Myocyte (in vitro differentiated cells): ENCODE data around the gene FLCN. TPM values are rescaled to one million over a fixed set of nuclear protein-coding genes. Genes with fewer than 3 reads are reported as not detected.
"Not testable (repeated sequence)": the region's sequence is repeated elsewhere in the genome, so short reads cannot be mapped to it uniquely, and the experiment has no call there.

Experiments used
- DNase-seq: peaks from one replicate; pipeline ENCODE4 v3.0.0-alpha.2; 2012; ENCODE audit warnings: low read depth
- total RNA-seq: library from RNA; depleted of rRNA; stranded (reverse); fragments of >200 nt; gene quantifications from 2 replicates; pipeline ENCODE4 v1.2.3, GENCODE V29; 2014

The FLCN gene
- total RNA-seq, 1 donor from 2014 or later, result 66.4 TPM

GRCh38 chr17:17186551-17187505 is 50.1 kb downstream of the FLCN start:
- no peak for DNase-seq

- DNase-seq, result no peak
Observed at GRCh38 chr17:17186051-17186450, 50.9 kb downstream of the FLCN start.

GRCh38 chr17:17184985-17185757 is 51.8 kb downstream of the FLCN start:
- DNase-seq, result not testable (repeated sequence)

DNA sequence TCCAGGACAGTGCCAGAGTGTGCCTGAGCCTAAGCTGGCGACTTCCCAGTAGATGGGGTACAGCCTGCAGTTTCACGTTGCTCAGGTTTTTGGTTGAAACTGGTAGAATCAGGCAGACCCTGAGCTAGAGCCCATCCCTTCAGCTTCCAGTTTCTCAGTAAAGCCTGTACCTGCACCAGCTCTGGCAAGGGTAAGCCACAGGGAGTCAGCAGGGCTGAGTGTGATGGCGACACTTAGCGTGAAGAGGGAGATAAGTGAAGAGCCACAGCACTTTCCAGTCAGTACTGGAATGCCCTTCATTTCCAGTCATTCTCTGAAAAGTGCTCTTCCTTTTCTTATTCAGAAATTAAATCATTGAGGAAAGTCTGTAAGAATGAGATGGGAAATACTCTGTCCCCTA is 53.2 kb downstream of the FLCN start:
- no peak for DNase-seq

DNA sequence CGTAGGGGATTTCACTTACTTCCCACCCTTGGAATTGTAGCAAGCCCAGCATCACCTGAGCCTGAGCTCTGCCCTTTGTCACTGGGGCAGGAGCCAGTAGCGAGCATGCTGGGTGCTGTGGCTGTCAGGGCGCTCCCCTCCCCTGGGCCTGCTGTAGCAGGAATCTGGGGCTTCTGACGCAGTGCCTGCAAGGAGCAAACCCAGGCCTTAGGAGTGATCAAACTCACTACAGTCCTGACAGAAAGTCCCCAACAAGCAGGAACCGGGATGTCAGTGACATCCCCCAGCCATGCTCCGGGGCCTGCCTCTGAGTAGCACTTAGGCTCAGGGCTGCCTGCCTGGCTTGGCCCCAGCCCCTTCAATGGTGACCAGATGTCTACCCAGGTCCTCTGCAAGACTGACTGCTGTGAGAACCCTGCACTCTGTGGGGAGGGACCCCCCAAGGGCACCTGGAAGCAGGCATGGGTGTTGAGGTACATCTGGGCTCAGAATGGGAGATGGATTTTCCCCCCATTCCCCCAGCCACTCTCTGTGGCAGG is 54.3 kb downstream of the FLCN start:
- DNase-seq, result no peak

DNA sequence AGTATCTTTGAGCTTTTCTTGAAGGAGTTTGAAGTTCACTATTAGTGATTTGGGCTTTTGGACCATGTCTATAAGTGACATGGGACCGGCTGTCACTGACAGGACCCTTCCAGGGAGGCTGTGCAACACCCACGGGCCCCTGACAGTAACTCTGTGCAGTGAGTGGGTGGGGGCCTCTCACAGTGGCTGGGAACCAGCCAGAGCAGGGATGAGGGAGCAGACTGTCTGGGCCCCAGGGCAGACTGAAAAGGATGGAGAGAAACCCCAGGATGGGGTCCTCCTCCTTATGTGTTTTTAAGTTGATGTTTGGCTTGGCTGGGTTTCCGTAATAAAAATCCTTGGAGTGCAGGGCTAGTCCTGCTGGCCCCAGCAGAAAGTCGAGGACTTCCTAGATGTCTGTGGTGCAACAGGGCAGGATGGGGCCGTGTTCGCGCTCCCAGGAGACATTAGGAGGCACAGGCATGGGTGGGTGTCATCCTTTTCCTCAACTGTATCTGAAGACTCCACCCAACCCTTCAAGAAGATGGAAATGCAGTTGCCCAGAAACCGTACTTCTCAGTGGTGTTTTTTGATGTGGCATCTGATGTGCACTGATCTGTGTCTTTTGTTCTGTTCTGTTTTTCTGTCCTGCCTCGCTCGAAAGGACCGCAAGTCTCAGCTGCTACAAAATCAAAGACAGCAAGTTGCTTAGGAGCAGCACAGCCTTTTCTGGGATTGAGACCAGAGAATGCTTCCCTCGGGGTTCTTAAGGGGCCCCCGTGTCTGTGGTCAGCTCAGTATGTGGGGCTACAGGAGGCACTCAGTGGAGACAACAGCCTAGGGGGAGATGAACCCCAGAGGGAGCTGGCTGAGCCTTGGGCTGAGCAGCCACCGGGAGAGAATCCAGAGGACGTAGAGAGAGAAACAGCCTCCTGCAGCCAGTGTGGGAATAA is 55.0 kb downstream of the FLCN start:
- no peak for DNase-seq

- DNase-seq, result no peak
Observed at GRCh38 chr17:17180741-17181525, 56.0 kb downstream of the FLCN start.

DNA sequence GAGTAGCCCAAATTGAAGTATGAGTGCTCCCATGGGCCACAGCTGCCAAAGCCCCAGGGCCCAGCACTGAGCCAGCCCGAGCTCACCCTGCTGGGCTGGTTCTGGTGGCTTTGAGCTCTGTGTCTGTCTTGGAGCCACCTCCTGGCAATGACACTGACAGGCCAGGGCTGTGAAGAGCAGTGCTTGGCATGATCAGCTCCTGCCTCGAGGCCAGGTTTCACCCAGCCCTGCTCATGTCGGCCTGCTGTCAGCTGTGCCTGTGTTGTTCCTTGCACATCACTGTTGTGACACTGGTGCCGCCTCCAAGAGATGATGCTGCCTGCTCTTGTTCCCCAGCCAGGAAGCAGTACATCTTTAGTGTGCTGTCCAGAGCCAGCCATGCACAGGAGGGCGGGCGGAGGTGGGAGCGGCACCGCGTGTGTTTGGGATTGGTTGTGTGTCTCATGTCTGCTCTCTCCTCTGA is 56.8 kb downstream of the FLCN start:
- DNase-seq, result no peak

- DNase-seq, result no peak
Observed at GRCh38 chr17:17179371-17179827, 57.6 kb downstream of the FLCN start.

DNA sequence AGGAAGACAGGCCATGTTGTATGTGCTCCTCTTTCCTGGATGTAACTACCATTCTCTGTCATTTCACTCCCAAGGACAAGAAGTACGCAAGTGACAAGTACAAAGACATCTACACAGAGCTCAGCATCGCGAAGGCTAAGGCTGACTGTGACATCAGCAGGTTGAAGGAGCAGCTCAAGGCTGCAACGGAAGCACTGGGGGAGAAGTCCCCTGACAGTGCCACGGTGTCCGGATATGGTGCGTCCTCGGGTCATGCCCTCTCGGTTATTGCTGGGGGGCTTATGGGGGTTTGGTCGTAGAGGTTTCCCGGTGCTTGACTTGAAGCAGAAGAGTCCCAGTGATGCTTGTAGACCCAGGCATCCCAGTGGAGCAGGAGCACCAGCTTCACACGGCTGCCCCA is 59.8 kb downstream of the FLCN start:
- DNase-seq, result no peak

GRCh38 chr17:17176341-17176740 is 60.6 kb downstream of the FLCN start:
- no peak for DNase-seq

DNA sequence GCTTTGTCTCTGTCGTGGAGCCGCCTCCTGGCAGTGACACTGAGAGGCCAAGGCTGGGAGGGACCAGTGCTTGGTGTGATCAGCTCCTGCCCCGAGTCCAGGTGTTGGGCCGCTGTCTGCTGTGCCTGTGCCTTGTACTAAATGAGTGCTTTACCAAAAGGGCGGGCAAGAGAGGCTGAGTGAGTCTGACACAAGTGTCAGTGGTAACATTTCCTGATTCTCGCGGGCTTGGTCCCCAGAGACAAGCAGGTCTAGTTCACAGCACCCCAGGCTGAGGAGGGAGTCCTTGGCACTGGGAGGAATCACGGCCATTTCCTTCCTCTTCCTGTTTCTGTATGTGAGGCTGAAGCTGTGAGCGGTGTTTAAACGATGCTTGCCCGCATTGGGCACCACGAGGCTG is 61.1 kb downstream of the FLCN start:
- DNase-seq, result no peak

DNA sequence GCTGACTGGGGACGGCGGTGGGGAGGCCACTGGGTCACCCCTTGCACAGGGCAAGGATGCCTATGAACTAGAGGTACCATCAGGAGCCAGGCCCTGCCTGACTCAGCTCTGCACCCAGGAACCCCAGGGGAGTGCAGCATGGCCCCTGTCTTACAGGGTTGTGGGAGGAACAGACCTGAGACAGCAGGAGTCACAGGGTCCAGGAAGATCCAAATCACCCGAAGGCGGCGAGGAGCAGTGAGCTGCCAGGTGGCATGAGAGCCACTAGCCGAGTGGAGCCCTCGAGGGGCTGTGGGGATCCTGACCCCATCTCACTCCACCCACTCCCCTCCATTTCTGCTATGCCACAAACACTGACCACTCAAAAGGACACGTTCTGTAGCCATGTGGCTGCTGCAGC is 61.6 kb downstream of the FLCN start:
- no peak for DNase-seq

DNA sequence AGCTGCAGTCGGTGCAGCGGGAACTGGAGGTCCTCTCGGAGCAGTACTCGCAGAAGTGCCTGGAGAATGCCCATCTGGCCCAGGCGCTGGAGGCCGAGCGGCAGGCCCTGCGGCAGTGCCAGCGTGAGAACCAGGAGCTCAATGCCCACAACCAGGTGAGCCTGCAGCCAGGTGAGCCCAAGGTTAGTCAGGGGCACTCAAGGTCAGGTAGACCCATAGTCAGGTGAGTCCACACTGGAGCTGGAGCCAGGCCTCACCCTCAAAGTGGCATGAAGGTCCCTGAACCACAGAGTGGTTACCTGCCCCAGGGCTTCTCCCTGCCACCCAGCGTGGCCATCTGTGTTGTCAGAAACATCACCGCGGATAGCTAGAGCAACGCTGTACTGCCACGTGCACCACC is 63.0 kb downstream of the FLCN start:
- DNase-seq, result no peak

- no peak for DNase-seq
Observed at GRCh38 chr17:17172990-17173389, 64.0 kb downstream of the FLCN start.

- no peak for DNase-seq
Observed at GRCh38 chr17:17172001-17172939, 64.7 kb downstream of the FLCN start.

DNA sequence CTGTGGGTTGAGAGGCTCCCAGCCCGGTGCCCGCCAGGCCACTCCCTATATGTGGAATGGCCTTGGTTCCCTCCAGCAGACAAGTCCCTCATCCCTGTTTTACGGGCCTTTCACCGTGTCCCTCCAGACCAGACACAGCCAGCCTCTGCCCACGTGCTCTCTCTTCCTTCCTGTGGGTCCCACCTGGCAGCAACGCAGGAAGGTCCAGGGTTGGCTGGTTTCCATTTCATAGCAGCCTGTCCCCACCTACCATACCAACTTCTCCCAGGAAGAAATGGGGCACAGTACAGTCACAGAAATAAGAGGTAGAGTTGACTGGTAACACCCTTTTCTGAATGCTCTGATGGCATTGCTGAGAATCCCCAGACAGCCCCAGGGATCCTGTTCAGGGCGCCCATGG is 65.8 kb downstream of the FLCN start:
- DNase-seq, result no peak

DNA sequence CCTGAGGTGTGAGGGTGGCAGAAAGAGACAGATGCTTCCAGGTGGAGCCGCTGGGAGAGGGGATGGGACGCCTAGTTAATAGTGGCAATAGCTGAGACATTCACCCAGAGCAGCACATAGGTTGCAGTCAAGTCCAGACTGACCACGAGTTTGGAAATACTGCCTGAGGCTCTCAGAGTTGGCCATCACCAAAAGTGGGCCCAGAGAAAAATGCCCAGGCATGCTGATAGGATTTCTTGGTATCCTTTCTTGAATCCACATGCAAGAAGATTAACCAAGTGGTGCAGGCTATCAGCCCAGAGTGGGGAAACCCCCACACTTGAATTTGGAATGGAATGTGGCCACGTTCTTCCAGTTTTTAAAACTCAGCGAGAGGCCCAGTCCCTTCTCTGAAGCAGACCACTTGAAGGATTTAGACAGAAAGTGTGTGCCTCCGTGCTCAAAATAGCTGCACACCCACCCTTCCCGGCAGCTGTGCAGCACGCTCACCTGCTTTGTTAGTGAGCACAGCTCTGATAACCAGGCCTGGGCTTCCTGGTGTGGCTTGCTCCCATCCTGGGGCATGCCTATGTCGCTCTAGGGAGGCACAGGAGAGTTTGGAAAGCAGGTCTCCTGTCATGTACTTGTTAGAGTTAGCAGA is 66.5 kb downstream of the FLCN start:
- no peak for DNase-seq
